ENCODE results near the gene DOHH.

- TF ChIP-seq, protein P1, sequence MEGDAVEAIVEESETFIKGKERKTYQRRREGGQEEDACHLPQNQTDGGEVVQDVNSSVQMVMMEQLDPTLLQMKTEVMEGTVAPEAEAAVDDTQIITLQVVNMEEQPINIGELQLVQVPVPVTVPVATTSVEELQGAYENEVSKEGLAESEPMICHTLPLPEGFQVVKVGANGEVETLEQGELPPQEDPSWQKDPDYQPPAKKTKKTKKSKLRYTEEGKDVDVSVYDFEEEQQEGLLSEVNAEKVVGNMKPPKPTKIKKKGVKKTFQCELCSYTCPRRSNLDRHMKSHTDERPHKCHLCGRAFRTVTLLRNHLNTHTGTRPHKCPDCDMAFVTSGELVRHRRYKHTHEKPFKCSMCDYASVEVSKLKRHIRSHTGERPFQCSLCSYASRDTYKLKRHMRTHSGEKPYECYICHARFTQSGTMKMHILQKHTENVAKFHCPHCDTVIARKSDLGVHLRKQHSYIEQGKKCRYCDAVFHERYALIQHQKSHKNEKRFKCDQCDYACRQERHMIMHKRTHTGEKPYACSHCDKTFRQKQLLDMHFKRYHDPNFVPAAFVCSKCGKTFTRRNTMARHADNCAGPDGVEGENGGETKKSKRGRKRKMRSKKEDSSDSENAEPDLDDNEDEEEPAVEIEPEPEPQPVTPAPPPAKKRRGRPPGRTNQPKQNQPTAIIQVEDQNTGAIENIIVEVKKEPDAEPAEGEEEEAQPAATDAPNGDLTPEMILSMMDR (IDR thresholded peaks at IDR 0.05), result no peak
- TF ChIP-seq POLR2A (IDR thresholded peaks at IDR 0.05), result no peak
These were observed 43.4 kb downstream of the DOHH start for GRCh38 chr19:3456925-3457527.
